Activated gamma-delta T cell (primary cell): ENCODE measurements around the gene RPL13.

Experiments
- DNase-seq: peaks from one replicate; lab custom pipeline; 2025; lab: John Stamatoyannopoulos, UW

Gene RPL13

DNA sequence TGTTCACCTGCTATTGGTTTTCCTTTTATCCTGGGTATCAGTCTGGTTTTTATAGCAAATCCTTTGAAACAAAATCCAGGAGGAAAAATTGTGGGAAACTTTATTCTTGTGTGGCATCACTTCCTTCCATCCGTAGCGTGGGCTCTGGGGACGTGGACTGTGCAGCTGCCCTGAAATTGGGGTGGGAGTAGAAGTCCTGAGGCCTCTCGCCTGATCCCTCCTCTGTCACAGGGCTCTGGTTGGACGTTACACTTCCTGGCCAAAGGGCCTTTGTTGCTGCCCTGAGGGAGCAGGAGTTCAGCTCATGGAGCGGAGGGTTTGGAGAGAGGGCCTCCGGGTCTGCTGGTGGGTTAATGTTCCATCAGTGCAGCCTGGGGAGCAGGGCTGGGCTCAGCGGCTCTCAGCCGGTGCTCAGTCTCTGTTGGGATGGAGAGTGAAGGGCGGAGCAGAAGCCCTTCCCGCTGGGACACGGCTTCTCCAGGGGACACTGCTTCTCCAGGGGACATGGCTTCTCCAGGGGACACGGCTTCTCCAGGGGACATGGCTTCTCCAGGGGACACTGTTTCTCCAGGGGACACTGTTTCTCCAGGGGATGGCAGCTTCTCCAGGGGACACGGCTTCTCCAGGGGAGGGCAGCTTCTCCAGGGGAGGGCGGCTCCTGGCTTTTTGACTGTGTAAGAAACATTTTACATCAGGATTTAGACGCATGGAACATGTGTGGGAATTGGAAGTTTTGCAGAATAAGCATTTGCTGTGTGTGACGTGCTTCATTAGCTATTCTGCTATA, 15.2 kb upstream of the RPL13 start:
- DNase-seq = no peak

DNA sequence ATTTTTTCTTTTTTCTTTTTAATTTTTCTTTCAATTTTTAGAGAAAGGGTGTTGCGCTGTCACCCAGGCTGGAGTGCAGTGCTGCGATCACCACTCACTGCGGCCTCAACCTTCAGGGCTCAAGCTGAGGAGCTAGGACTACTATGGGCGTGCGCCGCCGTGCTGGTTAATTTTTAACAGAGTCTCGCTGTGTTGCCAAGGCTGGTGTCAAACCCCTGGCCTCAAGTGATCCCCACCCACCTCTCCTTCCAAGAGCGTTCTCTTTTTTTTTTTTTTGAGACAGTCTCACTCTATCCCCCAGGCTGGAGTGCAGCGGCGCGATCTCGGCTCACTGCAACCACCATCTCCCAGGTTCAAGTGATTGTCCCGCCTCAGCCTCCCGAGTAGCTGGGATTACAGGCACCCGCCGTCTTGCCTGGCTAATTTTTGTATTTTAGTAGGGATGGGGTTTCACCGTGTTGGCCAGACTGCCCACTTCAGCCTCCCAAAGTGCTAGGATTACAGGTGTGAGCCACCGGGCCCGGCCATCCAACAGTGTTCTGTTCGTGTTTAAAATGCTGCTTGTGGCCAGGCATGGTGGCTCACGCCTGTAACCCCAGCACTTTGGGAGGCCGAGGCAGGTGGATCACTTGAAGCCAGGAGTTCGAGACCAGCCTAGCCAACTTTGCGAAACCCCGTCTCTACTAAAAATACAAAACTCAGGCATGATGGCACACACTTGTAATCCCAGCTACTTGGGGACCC, 14.5 kb upstream of the RPL13 start:
- no peak for DNase-seq

- DNase-seq = no peak
Observed at GRCh38 chr16:89546781-89547180, 13.7 kb upstream of the RPL13 start.

- no peak for DNase-seq
Observed at GRCh38 chr16:89547291-89547690, 13.2 kb upstream of the RPL13 start.

- no peak for DNase-seq
Observed at GRCh38 chr16:89547860-89548259, 12.6 kb upstream of the RPL13 start.

- DNase-seq = no peak
Observed at GRCh38 chr16:89548344-89549006, 12.0 kb upstream of the RPL13 start.

- no peak for DNase-seq
Observed at GRCh38 chr16:89549007-89549700, 11.3 kb upstream of the RPL13 start.

DNA sequence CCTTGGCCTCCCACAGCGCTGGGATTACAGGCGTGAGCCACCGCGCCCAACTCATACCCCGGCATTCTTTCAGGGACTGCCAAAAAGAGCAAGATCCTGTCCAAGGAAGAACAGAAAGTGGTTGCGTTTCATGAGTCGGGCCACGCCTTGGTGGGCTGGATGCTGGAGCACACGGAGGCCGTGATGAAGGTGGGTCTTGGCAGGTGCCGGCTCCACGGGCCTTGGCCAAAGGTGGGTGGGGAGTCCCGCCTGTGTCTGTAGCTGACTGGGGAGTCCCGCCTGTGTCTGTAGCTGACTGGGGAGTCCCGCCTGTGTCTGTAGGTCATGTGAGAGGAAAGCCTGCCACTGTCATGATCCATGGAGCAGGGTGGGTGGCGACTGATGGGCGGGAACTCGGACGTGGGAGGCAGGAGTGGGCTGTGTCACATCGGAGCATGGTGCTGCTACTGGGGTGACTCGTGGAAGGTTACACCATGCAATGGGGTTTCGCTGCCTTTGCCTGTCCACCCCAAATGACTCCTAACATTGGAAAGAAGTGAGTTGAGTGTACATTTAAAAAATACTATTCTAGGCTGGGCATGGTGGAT, 10.0 kb upstream of the RPL13 start:
- no peak for DNase-seq

- no peak for DNase-seq
Observed at GRCh38 chr16:89552329-89552728, 8.2 kb upstream of the RPL13 start.

DNA sequence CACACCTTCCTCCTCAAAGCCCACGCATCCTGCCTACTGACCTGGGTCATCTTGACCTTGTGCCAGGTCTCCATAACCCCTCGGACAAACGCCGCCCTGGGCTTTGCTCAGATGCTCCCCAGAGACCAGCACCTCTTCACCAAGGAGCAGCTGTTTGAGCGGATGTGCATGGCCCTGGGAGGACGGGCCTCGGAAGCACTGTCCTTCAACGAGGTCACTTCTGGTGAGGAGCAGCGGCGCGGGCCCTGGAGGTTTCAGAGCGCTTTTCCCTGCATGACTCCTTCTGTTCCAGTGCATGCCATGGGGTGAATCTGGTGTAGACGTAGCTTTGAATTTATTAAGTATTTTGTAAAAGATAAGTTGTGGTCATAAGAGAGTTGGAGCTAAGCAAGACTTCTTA, 7.6 kb upstream of the RPL13 start:
- no peak for DNase-seq

DNA sequence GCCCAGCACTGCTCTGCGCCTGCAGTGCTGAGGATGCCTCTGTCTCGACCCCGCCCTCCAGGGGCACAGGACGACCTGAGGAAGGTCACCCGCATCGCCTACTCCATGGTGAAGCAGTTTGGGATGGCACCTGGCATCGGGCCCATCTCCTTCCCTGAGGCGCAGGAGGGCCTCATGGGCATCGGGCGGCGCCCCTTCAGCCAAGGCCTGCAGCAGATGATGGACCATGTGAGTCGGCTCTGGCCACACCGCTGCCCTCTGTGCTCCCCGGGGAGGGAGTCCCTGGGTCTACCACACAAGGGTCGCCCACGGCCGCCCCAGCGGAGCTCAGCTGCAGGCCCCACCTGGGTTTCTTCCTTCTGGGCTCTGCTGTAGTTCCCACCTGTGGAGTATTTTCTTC, 6.7 kb upstream of the RPL13 start:
- DNase-seq = no peak

GRCh38 chr16:89554343-89554742, 6.1 kb upstream of the RPL13 start:
- no peak for DNase-seq

- no peak for DNase-seq
Observed at GRCh38 chr16:89555265-89555664, 5.2 kb upstream of the RPL13 start.

DNA sequence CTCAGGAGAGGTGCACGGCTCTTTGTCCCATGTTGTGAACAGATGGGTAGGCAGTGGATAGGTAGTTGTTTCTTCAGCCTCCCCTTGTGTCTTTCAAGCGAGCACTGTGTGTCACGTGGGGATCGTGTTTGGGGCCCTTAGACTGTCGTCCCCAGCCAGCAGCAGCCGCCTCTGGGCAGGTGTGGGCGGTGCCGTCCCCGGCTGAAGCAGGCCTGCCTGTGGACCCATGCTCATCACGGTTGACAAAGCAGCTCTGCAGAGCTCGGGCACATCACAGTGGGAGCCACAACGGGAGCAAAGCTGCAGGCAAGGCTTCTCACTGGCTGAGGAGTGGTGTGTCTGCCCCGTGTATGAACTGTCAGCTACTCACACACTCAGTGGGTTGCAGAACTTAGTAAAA, 4.7 kb upstream of the RPL13 start:
- no peak for DNase-seq

DNA sequence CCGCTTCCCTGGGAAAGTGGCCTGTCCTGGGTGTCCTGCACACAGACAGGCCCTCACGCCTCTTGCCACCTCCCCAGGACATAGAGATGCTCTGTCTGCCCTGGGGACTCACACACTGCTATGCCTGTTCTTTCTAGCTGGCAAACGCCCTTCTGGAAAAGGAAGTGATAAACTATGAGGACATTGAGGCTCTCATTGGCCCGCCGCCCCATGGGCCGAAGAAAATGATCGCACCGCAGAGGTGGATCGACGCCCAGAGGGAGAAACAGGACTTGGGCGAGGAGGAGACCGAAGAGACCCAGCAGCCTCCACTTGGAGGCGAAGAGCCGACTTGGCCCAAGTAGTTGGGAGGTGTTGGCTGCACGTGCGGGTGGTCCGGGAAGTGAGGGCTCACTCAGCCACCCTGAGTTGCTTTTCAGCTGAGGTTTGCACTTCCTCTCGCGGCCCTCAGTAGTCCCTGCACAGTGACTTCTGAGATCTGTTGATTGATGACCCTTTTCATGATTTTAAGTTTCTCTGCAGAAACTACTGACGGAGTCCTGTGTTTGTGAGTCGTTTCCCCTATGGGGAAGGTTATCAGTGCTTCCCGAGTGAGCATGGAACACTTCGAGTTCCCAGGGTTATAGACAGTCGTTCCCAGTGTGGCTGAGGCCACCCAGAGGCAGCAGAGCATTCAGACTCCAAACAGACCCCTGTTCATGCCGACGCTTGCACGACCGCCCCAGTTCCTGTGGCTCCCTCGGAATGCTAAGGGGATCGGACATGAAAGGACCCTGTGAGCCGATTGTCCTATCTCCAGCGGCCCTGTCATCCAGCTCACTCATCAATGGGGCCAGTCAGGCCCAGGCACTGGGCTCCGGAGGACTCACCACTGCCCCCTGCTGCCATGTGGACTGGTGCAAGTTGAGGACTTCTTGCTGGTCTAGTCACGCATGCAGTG, 3.5 kb upstream of the RPL13 start:
- no peak for DNase-seq

DNA sequence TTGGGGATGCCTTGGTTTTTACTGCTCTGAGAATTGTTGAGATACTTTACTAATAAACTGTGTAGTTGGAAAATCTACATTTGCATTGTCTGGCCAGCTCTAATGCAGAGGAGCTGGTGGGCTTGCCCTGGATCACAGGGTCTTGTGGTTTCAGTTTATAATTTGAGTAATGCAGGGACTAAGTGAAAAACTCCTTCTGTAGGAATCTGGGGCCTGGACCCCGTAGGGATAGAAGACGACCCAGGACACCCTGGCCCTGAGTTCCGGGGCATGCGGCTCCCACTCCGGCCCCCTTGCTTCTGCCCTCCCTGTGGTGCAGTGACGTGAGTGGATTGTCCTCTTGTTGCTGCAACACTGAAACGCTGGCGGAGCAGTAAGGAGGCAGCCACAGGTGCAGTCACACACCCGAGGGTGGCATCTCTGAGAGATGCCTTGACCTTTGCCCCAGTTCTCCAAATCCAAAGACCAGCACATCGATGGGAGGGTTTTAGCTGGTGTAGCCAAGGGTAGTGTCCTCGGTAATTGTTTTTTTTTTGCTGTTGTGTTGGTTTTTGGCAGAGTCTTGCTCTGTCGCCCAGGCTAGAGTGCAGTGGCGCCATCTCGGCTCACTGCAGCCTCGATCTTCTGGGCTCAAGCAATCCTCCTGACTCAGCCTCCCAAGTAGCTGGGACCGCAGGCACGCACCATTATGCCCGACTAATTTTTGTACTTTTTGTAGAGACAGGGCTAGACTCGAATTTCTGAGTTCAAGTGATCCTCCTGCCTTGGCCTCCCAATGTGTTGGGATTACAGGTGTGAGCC, 2.6 kb upstream of the RPL13 start:
- no peak for DNase-seq

- no peak for DNase-seq
Observed at GRCh38 chr16:89561142-89561883, 831 bp downstream of the RPL13 start.

DNA sequence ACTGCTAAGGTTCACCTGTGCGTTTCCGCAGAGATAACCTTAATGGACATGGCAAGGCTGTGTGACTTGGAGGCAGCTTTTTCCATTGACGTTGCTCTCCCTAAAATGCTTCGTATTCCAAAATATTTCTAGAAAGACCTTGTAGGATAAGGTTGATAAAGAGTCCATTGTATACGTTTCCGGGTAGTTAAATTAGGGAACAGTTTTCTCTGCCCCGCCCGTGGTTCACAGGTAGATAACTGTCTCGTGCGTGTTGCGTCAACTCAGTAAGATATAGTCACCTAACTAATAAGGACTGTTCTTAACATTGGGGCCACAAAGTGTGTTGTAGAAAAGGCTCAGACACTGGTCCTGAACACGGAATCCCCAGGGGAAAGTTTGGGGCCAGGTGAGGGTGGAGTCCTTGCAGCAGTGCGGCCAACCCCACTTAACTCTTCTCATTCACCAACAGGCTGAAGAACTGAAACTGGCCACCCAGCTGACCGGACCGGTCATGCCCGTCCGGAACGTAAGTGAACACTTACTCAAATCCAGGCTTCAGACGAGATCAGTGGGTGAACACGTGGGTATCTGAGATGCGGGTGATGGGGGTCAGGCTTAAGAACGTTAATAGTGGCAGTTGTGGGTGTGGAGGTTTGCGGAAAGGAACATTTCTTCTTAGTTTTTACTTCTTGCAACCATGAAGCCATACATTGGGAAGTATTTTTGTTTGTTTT, 1.6 kb downstream of the RPL13 start:
- DNase-seq = no peak

- DNase-seq = no peak
Observed at GRCh38 chr16:89562939-89563338, 2.5 kb downstream of the RPL13 start.
